Measurements from ENCODE around the gene SRGAP3. TPM values are rescaled to one million over a fixed set of nuclear protein-coding genes. Genes with fewer than 3 reads are reported as not detected.

The SRGAP3 gene
- total RNA-seq, 4 donors from 2014 or later: 2.4 to 35.5 (median 8.2) TPM

- Histone ChIP-seq H3K4me3 (no peak overlapping the region), H3K4me1 (no peaks in the 10 kb centered on the region), H3K27ac (no peak overlapping the region), H3K27me3 (no peaks in the 10 kb centered on the region), H3K9me3 (no peaks in the 10 kb centered on the region), H3K36me3 (no peaks in the 10 kb centered on the region)
- no peak for TF ChIP-seq POLR2A (IDR thresholded peaks at IDR 0.05)
- TF ChIP-seq, protein P1, sequence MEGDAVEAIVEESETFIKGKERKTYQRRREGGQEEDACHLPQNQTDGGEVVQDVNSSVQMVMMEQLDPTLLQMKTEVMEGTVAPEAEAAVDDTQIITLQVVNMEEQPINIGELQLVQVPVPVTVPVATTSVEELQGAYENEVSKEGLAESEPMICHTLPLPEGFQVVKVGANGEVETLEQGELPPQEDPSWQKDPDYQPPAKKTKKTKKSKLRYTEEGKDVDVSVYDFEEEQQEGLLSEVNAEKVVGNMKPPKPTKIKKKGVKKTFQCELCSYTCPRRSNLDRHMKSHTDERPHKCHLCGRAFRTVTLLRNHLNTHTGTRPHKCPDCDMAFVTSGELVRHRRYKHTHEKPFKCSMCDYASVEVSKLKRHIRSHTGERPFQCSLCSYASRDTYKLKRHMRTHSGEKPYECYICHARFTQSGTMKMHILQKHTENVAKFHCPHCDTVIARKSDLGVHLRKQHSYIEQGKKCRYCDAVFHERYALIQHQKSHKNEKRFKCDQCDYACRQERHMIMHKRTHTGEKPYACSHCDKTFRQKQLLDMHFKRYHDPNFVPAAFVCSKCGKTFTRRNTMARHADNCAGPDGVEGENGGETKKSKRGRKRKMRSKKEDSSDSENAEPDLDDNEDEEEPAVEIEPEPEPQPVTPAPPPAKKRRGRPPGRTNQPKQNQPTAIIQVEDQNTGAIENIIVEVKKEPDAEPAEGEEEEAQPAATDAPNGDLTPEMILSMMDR (IDR thresholded peaks at IDR 0.05): no peak
- intact Hi-C loops (cut with DNase I; ENCODE audit: low total_unique reads): no loop called here
- DNase-seq: no peak
These were observed 144.0 kb downstream of the SRGAP3 start for GRCh38 chr3:9105421-9105820.

DNA sequence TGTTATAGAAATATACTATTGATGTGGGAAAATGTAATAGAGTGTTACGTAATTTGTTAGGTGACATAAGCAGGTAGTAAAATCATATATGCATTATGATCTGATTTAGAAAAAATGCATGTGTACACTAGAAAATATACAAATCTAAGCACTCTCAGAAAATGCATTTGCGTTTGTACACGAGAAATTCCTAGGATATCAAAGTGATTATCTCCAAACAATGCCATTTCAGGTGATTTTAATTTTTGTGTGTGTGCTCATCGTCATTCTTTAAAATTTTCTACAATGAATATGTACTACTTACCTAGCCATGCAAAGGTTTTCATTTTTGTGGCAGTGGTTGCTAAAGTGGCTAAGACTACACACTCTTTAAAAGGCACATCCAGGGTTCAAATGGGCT is 145.3 kb downstream of the SRGAP3 start:
- Histone ChIP-seq H3K9me3 (no peaks in the 10 kb centered on the region), H3K27me3 (no peaks in the 10 kb centered on the region), H3K36me3 (no peaks in the 10 kb centered on the region), H3K27ac (no peak overlapping the region), H3K4me1 (no peaks in the 10 kb centered on the region), H3K4me3 (no peak overlapping the region)
- intact Hi-C loops (cut with DNase I; ENCODE audit: low total_unique reads): no loop called here
- DNase-seq: no peak
- TF ChIP-seq, protein P1 (IDR thresholded peaks at IDR 0.05): no peak
- no peak for TF ChIP-seq POLR2A (IDR thresholded peaks at IDR 0.05)

GRCh38 chr3:9102240-9102981 is 147.0 kb downstream of the SRGAP3 start:
- no peaks in the 10 kb centered on the region for H3K36me3 ChIP-seq
- H3K4me1 ChIP-seq: no peaks in the 10 kb centered on the region
- TF ChIP-seq POLR2A (IDR thresholded peaks at IDR 0.05): no peak
- TF ChIP-seq, protein P1 (IDR thresholded peaks at IDR 0.05): no peak
- no peak overlapping the region for H3K27ac ChIP-seq
- H3K27me3 ChIP-seq: no peaks in the 10 kb centered on the region
- intact Hi-C loops (cut with DNase I; ENCODE audit: low total_unique reads): no loop called here
- no peak for DNase-seq
- no peaks in the 10 kb centered on the region for H3K9me3 ChIP-seq
- H3K4me3 ChIP-seq: no peak overlapping the region

- H3K4me3 ChIP-seq: no peak overlapping the region
- no peak overlapping the region for H3K27ac ChIP-seq
- H3K4me1 ChIP-seq: no peaks in the 10 kb centered on the region
- H3K9me3 ChIP-seq: no peaks in the 10 kb centered on the region
- no peak for DNase-seq
- H3K27me3 ChIP-seq: no peaks in the 10 kb centered on the region
- TF ChIP-seq, protein P1 (IDR thresholded peaks at IDR 0.05): no peak
- TF ChIP-seq POLR2A (IDR thresholded peaks at IDR 0.05): no peak
- intact Hi-C loops (cut with DNase I; ENCODE audit: low total_unique reads): no loop called here
- no peaks in the 10 kb centered on the region for H3K36me3 ChIP-seq
These were observed 148.2 kb downstream of the SRGAP3 start for GRCh38 chr3:9101286-9101685.

DNA sequence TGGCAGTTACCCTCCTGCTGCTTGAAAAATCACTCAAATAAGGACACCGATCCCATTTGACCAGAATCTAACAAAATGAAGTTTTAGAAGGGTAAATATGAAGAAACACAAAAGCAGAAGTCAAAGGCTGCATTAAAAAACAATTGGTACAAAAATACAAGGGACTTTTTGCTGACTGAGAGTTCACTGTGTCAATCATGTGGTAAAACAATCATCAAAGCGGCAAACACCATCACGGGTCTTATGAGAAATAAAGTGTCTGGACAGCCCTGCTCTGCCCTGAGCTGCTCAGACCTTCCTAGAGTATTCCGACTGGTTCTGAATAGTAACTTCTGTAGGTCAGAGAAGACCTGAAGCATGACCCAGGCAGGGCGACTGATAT is 148.9 kb downstream of the SRGAP3 start:
- Histone ChIP-seq H3K4me3 (no peak overlapping the region), H3K9me3 (no peaks in the 10 kb centered on the region), H3K27me3 (no peaks in the 10 kb centered on the region), H3K36me3 (no peaks in the 10 kb centered on the region), H3K27ac (no peak overlapping the region), H3K4me1 (no peaks in the 10 kb centered on the region)
- no peak for DNase-seq
- TF ChIP-seq, protein P1 (IDR thresholded peaks at IDR 0.05): no peak
- TF ChIP-seq POLR2A (IDR thresholded peaks at IDR 0.05): no peak
- intact Hi-C loops (cut with DNase I; ENCODE audit: low total_unique reads): no loop called here

Data from uterus (tissue), 4 donors.